ENCODE data around the gene ACAP1. TPM values are rescaled to one million over a fixed set of nuclear protein-coding genes. Genes with fewer than 3 reads are reported as not detected.

The ACAP1 gene
- total RNA-seq, 1 experiment from 2014 or later: 8.8 TPM

DNA sequence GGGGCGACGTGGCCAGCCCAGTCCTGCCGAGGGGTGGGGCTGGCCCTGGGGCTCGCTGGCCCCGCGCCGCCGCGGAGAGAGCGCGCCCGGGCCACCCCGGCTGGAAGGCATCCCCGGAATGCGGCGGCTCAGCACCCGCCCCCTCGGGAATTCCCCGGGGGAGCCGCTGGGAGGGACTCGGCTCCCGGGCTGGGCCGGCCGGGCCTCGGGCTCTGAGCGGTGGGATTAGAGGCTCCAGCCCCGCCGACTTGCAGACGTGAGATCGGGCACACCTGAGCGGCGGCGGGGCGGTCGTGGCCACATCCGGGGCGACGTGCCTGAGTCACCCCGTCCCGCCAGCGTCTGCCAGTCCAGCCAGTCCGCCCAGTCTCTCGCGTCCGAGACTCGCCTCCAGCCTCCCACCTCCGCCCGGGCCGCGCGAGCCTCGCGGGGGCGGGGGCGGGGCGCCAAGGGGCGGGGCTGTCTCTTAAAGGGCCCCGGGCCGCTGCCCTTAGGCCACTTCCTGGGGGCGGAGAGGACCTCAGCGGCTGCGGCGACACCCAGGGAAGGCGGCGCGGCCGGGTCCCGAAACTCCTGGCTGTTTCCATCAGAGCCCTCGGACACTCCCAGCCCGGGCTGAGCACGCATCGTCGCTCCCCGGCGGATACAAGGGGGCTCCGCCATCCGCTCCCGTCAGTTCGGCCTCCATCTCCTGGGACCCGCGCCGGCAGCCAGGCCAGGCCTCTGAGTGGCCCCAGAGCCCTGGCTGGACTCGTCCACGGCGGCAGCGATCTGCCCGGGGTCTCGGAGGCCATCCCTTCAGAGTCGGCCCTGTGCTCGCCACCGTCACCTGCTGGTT lies 15.6 kb downstream of the ACAP1 start, which contains the start of gene KCTD11:
KCTD11 (plus strand) TSS at position 498 of the 838 bp plus-strand sequence.
- peak within 1 kb of the TSS; percentile 88 for H3K9ac ChIP-seq (ENCODE audit: low read length)
- ATAC-seq (peak; percentile 76), DNase-seq (ENCODE audit: low read depth, low spot score) (peak; percentile 79)
- peaks cover 32% of the 10 kb centered on the region for H3K79me2 ChIP-seq (ENCODE audit: insufficient read depth, low read length)
- ChIA-PET CTCF (interaction anchor here (0.9 to 1.1 kb wide), 2 partner anchors 22 to 85 kb away, joined by 3 read pairs; no protein-coding TSS in a partner anchor), POLR2A (interaction anchor here (1.0 kb wide), 1 partner anchor 22 kb away, joined by 4 read pairs; no protein-coding TSS in a partner anchor), RAD21 (ENCODE audit: low non-redundant PET in 1 of 2, low total read pairs in 2 of 2, uncharacterized antibody in 2 of 2, unreplicated experiment in 2 of 2) (no interaction called here)
- peak within 1 kb of the TSS; percentile 79 to 89 for H3K4me3 ChIP-seq (replicated peaks in 1 of 2; ENCODE audit: low read depth in 1 of 2, low read length in 2 of 2)
- H3K9me3 ChIP-seq (ENCODE audit: control insufficient read depth in 1 of 2, insufficient read depth in 1 of 2, low read depth in 1 of 2, low read length in 2 of 2): no peaks in the 10 kb centered on the region
- H3K4me1 ChIP-seq (ENCODE audit: control insufficient read depth in 1 of 2, insufficient read depth in 2 of 2, low read length in 2 of 2): peaks cover 29 to 69% of the 10 kb centered on the region in 2 experiments
- H3K27me3 ChIP-seq (ENCODE audit: insufficient read depth, low read length): no peaks in the 10 kb centered on the region
- peak within 1 kb of the TSS; percentile 99 for H3K27ac ChIP-seq (ENCODE audit: low read depth, low read length)
- intact Hi-C loops (cut with micrococcal nuclease): loop anchor here (2.0 to 5.0 kb wide), 3 partner anchors 45 to 305 kb away; partner anchors contain the start of genes EIF5A and POLR2A
- H3K36me3 ChIP-seq (ENCODE audit: control insufficient read depth in 1 of 2, insufficient read depth in 2 of 2, low read length in 2 of 2): no peaks in the 10 kb centered on the region
- no peaks in the 10 kb centered on the region for H3K9me2 ChIP-seq (ENCODE audit: insufficient read depth)
- peak within 1 kb of the TSS; percentile 80 for H3K4me2 ChIP-seq (ENCODE audit: low read length)
- H2AFZ ChIP-seq (ENCODE audit: low read depth, low read length, poor library complexity, severe bottlenecking): no peak within 1 kb of the TSS
- no TSS peak for BruUV-seq (replicated peaks)
- 0 out of 2 replicates have a peak, but pooled peaks cover 4% of the 10 kb centered on the region for H4K20me1 ChIP-seq (ENCODE audit: insufficient read depth)
- TF ChIP-seq SP1 (IDR thresholded peaks at IDR 0.05; ENCODE audit: low read depth) (peak; percentile 96), SRF (IDR thresholded peaks at IDR 0.05; ENCODE audit: low read depth) (no peak), CBX3 (IDR thresholded peaks at IDR 0.05; ENCODE audit: low read depth) (peak; percentile 67), POLR2AphosphoS5 (IDR thresholded peaks at IDR 0.05; ENCODE audit: low read depth, low read length) (peak; percentile 84), EGR1 (IDR thresholded peaks at IDR 0.05; ENCODE audit: low read depth) (peak; percentile 97), ELF1 (IDR thresholded peaks at IDR 0.05; ENCODE audit: borderline replicate concordance, low read depth) (no peak; the same call in 1 of the 2 replicates), ZFX (IDR thresholded peaks at IDR 0.05) (peak; percentile 32; the same call in 1 of the 2 replicates), FOSL1 (IDR thresholded peaks at IDR 0.05; ENCODE audit: low read depth) (no peak), CEBPB (IDR thresholded peaks at IDR 0.05; ENCODE audit: low read depth) (no peak), TCF7L2 (IDR thresholded peaks at IDR 0.05; ENCODE audit: borderline replicate concordance, extremely low read depth, insufficient read depth, insufficient read length) (peak; percentile 52), POLR2A (IDR thresholded peaks at IDR 0.05; ENCODE audit: borderline replicate concordance, extremely low read depth, insufficient read depth, insufficient read length) (peak; percentile 49), JUND (IDR thresholded peaks at IDR 0.05) (peak; percentile 73), RAD21 (IDR thresholded peaks at IDR 0.05; ENCODE audit: low read depth) (no peak), YY1 (IDR thresholded peaks at IDR 0.05; ENCODE audit: extremely low read depth, insufficient replicate concordance, low read depth, low read length) (peak; percentile 13), SIN3A (IDR thresholded peaks at IDR 0.05; ENCODE audit: low read depth) (peak; percentile 90)
- TF ChIP-seq, protein P1, sequence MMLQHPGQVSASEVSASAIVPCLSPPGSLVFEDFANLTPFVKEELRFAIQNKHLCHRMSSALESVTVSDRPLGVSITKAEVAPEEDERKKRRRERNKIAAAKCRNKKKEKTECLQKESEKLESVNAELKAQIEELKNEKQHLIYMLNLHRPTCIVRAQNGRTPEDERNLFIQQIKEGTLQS (IDR thresholded peaks at IDR 0.05): no peak
- TF ChIP-seq, protein P2, sequence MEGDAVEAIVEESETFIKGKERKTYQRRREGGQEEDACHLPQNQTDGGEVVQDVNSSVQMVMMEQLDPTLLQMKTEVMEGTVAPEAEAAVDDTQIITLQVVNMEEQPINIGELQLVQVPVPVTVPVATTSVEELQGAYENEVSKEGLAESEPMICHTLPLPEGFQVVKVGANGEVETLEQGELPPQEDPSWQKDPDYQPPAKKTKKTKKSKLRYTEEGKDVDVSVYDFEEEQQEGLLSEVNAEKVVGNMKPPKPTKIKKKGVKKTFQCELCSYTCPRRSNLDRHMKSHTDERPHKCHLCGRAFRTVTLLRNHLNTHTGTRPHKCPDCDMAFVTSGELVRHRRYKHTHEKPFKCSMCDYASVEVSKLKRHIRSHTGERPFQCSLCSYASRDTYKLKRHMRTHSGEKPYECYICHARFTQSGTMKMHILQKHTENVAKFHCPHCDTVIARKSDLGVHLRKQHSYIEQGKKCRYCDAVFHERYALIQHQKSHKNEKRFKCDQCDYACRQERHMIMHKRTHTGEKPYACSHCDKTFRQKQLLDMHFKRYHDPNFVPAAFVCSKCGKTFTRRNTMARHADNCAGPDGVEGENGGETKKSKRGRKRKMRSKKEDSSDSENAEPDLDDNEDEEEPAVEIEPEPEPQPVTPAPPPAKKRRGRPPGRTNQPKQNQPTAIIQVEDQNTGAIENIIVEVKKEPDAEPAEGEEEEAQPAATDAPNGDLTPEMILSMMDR (IDR thresholded peaks at IDR 0.05 in 2 of 3, conservative IDR thresholded peaks at IDR 0.05 in 1 of 3; ENCODE audit: borderline replicate concordance in 1 of 3, insufficient read depth in 1 of 3, low read depth in 2 of 3, low read length in 2 of 3): peak in 1 of 3 experiments; percentile 60; a peak in 2 of 6 replicates
- TF ChIP-seq, protein P3, sequence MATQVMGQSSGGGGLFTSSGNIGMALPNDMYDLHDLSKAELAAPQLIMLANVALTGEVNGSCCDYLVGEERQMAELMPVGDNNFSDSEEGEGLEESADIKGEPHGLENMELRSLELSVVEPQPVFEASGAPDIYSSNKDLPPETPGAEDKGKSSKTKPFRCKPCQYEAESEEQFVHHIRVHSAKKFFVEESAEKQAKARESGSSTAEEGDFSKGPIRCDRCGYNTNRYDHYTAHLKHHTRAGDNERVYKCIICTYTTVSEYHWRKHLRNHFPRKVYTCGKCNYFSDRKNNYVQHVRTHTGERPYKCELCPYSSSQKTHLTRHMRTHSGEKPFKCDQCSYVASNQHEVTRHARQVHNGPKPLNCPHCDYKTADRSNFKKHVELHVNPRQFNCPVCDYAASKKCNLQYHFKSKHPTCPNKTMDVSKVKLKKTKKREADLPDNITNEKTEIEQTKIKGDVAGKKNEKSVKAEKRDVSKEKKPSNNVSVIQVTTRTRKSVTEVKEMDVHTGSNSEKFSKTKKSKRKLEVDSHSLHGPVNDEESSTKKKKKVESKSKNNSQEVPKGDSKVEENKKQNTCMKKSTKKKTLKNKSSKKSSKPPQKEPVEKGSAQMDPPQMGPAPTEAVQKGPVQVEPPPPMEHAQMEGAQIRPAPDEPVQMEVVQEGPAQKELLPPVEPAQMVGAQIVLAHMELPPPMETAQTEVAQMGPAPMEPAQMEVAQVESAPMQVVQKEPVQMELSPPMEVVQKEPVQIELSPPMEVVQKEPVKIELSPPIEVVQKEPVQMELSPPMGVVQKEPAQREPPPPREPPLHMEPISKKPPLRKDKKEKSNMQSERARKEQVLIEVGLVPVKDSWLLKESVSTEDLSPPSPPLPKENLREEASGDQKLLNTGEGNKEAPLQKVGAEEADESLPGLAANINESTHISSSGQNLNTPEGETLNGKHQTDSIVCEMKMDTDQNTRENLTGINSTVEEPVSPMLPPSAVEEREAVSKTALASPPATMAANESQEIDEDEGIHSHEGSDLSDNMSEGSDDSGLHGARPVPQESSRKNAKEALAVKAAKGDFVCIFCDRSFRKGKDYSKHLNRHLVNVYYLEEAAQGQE (IDR thresholded peaks at IDR 0.05; ENCODE audit: low read depth): no peak
- TF ChIP-seq, protein P4, sequence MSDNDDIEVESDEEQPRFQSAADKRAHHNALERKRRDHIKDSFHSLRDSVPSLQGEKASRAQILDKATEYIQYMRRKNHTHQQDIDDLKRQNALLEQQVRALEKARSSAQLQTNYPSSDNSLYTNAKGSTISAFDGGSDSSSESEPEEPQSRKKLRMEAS (IDR thresholded peaks at IDR 0.05): peak; percentile 74

Measured in HCT116 (cell line).